Suprapubic skin (tissue), 4 donors: ENCODE results near the gene AHNAK.

Source experiments
- CTCF ChIP-seq, 2 donors: fragments of 200-600 bp in 1 of 2; fragments of 450-650 bp in 1 of 2; sonication (generic) in 1 of 2; IDR thresholded peaks; one replicate each; pipeline ENCODE4 v1.5.1; 2016 to 2019; ENCODE audit warnings: antibody characterized with exemption in 2 of 2, mild to moderate bottlenecking in 1 of 2, moderate library complexity in 1 of 2
- POLR2A ChIP-seq, 2 donors: fragments of 450-650 bp; IDR thresholded peaks; one replicate each; pipeline ENCODE4 v1.6.1; 2017; ENCODE audit warnings: antibody characterized with exemption in 2 of 2, mild to moderate bottlenecking in 2 of 2, moderate library complexity in 2 of 2
- POLR2AphosphoS5 ChIP-seq, 3 donors: sonication (generic); formaldehyde crosslinking; IDR thresholded peaks; one replicate each; pipeline ENCODE4 v1.6.1; 2017; ENCODE audit warnings: antibody characterized with exemption in 3 of 3

GRCh38 chr11:62544581-62545436 lies 1.8 kb downstream of the AHNAK start:
- TF ChIP-seq CTCF (IDR thresholded peaks at IDR 0.05) (no peak), POLR2AphosphoS5 (IDR thresholded peaks at IDR 0.05) (no peak), POLR2A (IDR thresholded peaks at IDR 0.05) (no peak)
